Measurements from ENCODE around the gene SST.
A peak's percentile ranks its signal among the peaks of the same experiment; 100 is the strongest.
"Not testable (repeated sequence)": the region's sequence is repeated elsewhere in the genome, so short reads cannot be mapped to it uniquely, and the experiment has no call there.

The SST gene

DNA sequence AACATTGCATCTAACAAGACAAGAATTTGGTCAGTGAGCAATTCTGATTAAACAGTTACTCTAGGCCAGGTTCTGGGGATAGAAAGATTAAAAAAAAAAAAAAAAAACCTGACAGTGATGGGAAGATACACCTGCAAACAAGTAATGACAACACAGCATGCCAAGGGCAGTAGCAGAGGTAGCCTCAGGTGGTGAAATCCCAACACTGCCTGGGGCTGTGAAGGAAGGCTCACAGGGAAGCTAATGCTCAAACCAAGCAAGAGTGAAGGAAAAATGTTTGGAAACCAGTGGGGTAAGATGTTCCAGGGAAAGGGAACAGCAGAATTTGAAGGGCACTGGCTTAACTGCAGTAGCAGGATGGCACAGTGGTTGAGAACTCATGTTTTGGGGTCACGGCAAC, 23.2 kb upstream of the SST start:
- TF ChIP-seq, protein P1, sequence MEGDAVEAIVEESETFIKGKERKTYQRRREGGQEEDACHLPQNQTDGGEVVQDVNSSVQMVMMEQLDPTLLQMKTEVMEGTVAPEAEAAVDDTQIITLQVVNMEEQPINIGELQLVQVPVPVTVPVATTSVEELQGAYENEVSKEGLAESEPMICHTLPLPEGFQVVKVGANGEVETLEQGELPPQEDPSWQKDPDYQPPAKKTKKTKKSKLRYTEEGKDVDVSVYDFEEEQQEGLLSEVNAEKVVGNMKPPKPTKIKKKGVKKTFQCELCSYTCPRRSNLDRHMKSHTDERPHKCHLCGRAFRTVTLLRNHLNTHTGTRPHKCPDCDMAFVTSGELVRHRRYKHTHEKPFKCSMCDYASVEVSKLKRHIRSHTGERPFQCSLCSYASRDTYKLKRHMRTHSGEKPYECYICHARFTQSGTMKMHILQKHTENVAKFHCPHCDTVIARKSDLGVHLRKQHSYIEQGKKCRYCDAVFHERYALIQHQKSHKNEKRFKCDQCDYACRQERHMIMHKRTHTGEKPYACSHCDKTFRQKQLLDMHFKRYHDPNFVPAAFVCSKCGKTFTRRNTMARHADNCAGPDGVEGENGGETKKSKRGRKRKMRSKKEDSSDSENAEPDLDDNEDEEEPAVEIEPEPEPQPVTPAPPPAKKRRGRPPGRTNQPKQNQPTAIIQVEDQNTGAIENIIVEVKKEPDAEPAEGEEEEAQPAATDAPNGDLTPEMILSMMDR (IDR thresholded peaks at IDR 0.05; ENCODE audit: low read depth, low read length): no peak
- Histone ChIP-seq H3K27me3 (ENCODE audit: insufficient read depth, low read depth, severe bottlenecking) (peaks cover 58% of the 10 kb centered on the region), H3K27ac (no peak overlapping the region), H3K4me3 (ENCODE audit: low read depth, low read length) (no peak overlapping the region), H3K36me3 (no peaks in the 10 kb centered on the region), H3K9me3 (ENCODE audit: severe bottlenecking) (no peaks in the 10 kb centered on the region)
- no peak for DNase-seq

DNA sequence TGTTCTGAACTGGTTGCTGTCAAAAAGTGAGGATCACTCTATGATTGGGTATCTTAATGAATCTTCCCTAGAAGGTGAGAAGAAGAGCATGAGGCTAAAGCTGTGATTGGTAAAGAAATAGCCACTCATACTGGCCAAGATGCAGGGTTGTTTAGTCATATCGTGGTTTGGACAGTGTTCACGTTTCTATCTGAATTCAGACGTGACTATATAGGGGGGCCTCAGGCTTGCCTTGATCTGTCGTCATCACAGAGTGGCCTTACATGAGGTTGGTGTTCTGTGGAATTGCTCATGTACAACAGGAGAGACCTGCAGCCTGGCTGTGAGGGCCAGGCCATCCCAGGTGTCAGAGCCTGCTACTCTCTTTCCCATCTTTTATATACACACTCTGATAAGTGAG, 19.8 kb upstream of the SST start:
- Histone ChIP-seq H3K4me3 (ENCODE audit: low read depth, low read length) (no peak overlapping the region), H3K36me3 (no peaks in the 10 kb centered on the region), H3K27ac (no peak overlapping the region), H3K9me3 (ENCODE audit: severe bottlenecking) (peaks cover 5% of the 10 kb centered on the region), H3K27me3 (ENCODE audit: insufficient read depth, low read depth, severe bottlenecking) (peaks cover 40% of the 10 kb centered on the region)
- TF ChIP-seq, protein P1 (IDR thresholded peaks at IDR 0.05; ENCODE audit: low read depth, low read length): no peak
- DNase-seq: no peak

DNA sequence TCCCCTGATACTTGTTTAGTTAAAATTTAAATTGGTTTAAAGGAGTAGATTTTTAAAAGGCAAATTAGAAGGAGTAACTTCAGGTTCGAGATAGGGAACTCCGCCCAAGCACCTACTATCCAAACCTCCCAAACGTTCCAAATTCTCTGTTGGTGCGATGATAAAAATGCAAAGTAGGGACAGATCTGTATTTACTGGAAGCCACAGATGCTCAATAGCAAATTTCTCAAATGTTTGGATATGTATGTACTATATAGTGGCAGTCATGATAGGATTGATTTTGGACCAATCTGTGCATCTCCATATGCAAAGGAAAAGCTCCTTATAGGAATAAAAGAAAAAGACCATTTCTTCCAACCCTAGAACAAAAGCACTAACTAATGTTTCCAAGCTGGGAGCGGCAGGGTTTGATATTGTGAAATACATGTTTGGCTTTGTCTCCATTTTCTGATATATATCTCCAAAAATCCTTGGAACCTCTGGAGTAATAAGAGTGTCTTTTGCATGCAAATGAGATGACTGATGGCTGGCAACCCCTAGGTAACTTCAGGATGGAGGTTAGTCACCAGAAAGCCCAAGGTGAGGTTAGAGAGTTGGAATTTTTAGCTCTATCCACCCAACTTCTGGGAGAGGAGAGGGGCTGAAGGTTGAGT, 16.6 kb upstream of the SST start:
- DNase-seq: no peak
- Histone ChIP-seq H3K4me3 (ENCODE audit: low read depth, low read length) (no peak overlapping the region), H3K9me3 (ENCODE audit: severe bottlenecking) (peaks cover 5% of the 10 kb centered on the region), H3K36me3 (no peaks in the 10 kb centered on the region), H3K27me3 (ENCODE audit: insufficient read depth, low read depth, severe bottlenecking) (peaks cover 25% of the 10 kb centered on the region), H3K27ac (no peak overlapping the region)
- TF ChIP-seq, protein P1 (IDR thresholded peaks at IDR 0.05; ENCODE audit: low read depth, low read length): no peak

DNA sequence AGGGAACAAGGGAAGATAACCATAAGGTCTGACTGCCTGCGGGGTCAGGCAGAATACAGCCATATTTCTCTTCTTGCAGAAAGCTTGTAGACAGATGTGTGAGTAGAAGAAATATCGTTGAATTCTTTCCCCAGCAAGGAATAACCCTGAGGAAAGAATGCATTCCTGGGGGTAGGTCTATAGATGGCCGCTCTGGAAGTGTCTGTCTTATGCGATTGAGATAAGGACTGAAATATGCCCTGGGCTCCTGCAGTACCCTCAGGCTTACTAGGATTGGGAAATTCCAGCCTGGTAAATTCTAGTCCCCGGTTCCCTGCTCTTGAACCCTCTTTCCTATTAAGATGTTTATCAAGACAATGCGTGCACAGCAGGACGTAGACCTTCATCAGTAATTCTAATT, 15.8 kb upstream of the SST start:
- Histone ChIP-seq H3K27me3 (ENCODE audit: insufficient read depth, low read depth, severe bottlenecking) (peaks cover 19% of the 10 kb centered on the region), H3K27ac (no peak overlapping the region), H3K9me3 (ENCODE audit: severe bottlenecking) (peaks cover 5% of the 10 kb centered on the region), H3K36me3 (no peaks in the 10 kb centered on the region), H3K4me3 (ENCODE audit: low read depth, low read length) (no peak overlapping the region)
- no peak for DNase-seq
- TF ChIP-seq, protein P1 (IDR thresholded peaks at IDR 0.05; ENCODE audit: low read depth, low read length): no peak

DNA sequence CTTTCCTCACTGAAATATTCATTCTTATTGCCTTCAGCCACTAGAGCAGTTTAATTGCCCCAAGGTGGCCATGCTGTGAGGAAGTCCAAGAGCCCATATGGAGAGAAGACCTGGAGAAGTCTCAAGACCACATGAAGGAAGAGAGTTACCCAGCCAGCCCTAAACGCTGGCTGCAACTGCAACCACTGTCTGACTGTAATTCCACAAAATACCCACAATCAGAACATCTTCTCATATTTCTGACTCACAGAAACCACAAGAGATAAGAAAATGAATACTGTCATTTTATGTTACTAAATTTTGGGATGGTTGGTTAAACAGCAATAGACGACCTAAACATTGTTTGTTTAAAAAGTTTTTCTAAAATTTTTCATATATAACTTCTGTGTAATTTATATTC, 14.7 kb upstream of the SST start:
- Histone ChIP-seq H3K27me3 (ENCODE audit: insufficient read depth, low read depth, severe bottlenecking) (peaks cover 12% of the 10 kb centered on the region), H3K27ac (no peak overlapping the region), H3K9me3 (ENCODE audit: severe bottlenecking) (peaks cover 5% of the 10 kb centered on the region), H3K4me3 (ENCODE audit: low read depth, low read length) (no peak overlapping the region), H3K36me3 (no peaks in the 10 kb centered on the region)
- TF ChIP-seq, protein P1 (IDR thresholded peaks at IDR 0.05; ENCODE audit: low read depth, low read length): no peak
- no peak for DNase-seq

DNA sequence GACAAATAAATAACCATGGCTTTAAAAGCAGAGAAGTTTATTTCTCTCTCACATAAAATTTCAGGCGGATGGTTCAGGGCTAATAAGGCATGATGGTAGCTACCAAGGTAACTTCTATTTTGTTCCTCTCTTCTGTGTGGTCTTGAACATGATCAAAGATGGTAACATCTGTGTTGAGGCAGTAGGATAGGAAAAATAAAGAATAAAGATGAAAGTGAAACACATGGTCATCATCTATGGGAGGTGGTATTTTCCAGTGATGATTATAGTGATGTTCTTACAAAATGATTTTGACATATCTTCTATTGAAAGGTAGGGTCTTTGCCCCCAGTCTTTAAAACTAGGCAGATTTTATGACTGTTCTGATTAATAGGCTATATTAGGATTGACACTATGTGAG, 14.2 kb upstream of the SST start:
- H3K36me3 ChIP-seq: no peaks in the 10 kb centered on the region
- TF ChIP-seq, protein P1 (IDR thresholded peaks at IDR 0.05; ENCODE audit: low read depth, low read length): no peak

DNA sequence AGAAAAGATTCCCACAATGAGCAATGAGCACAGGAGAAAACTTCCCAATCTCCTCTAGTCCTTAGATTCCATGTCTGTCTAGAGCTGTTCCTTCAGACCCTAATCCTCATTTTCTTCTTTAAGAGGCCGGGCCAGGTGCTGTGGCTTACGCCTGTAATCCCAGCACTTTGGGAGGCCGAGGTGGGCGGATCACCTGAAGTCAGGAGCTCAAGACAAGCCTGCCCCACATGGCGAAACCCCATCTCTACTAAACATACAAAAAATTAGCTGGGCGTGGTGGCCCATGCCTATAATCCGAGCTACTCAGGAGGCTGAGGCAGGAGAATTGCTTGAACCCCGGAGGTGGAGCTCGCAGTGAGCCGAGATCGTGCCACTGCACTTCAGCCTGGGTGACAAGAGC, 11.6 kb upstream of the SST start:
- not testable (repeated sequence) for H3K27ac ChIP-seq; H3K4me3 ChIP-seq (ENCODE audit: low read depth, low read length); H3K9me3 ChIP-seq (ENCODE audit: severe bottlenecking); H3K36me3 ChIP-seq; H3K27me3 ChIP-seq (ENCODE audit: insufficient read depth, low read depth, severe bottlenecking)
- DNase-seq: peak; percentile 58

More for the DNA sequence above, 14.2 kb upstream of the SST start:
- DNase-seq: no peak
- Histone ChIP-seq H3K27ac (no peak overlapping the region), H3K4me3 (ENCODE audit: low read depth, low read length) (no peak overlapping the region), H3K27me3 (ENCODE audit: insufficient read depth, low read depth, severe bottlenecking) (peaks cover 8% of the 10 kb centered on the region), H3K9me3 (ENCODE audit: severe bottlenecking) (peaks cover 5% of the 10 kb centered on the region)
